Liver (tissue), 3 donors: ENCODE data around the gene INPP5A.

Experiments used
- CTCF ChIP-seq: fragments of 150-350 bp; IDR thresholded peaks from 2 replicates; pipeline ENCODE4 v1.5.1; 2017; ENCODE audit warnings: improper control_type of control experiment, low read depth, low read length; ENCODE audit not compliant: missing input control
- GABPA ChIP-seq, 2 donors: IDR thresholded peaks in 1 of 2; conservative IDR thresholded peaks in 1 of 2; 2 replicates each; pipeline ENCODE4 v1.6.1; 2016; ENCODE audit warnings: antibody characterized with exemption in 2 of 2, mild to moderate bottlenecking in 1 of 2, moderate library complexity in 1 of 2
- RAD21 ChIP-seq, 2 donors: IDR thresholded peaks; 2 replicates each; pipeline ENCODE4 v1.6.1; 2016; ENCODE audit warnings: antibody characterized with exemption in 2 of 2, mild to moderate bottlenecking in 2 of 2
- REST ChIP-seq: IDR thresholded peaks from 2 replicates; pipeline ENCODE4 v1.6.1; 2016; ENCODE audit warnings: antibody characterized with exemption, mild to moderate bottlenecking
- SP1 ChIP-seq: IDR thresholded peaks from 2 replicates; pipeline ENCODE4 v1.6.1; 2018; ENCODE audit warnings: antibody characterized with exemption, mild to moderate bottlenecking
- YY1 ChIP-seq: IDR thresholded peaks from 2 replicates; pipeline ENCODE4 v1.6.1; 2016; ENCODE audit warnings: antibody characterized with exemption, mild to moderate bottlenecking
- TF ChIP-seq, protein P1 (sequence below): IDR thresholded peaks from 2 replicates; pipeline ENCODE4 v1.6.1; 2016; ENCODE audit warnings: antibody characterized with exemption
- donor health status: healthy.
- donor health status: healthy.

DNA sequence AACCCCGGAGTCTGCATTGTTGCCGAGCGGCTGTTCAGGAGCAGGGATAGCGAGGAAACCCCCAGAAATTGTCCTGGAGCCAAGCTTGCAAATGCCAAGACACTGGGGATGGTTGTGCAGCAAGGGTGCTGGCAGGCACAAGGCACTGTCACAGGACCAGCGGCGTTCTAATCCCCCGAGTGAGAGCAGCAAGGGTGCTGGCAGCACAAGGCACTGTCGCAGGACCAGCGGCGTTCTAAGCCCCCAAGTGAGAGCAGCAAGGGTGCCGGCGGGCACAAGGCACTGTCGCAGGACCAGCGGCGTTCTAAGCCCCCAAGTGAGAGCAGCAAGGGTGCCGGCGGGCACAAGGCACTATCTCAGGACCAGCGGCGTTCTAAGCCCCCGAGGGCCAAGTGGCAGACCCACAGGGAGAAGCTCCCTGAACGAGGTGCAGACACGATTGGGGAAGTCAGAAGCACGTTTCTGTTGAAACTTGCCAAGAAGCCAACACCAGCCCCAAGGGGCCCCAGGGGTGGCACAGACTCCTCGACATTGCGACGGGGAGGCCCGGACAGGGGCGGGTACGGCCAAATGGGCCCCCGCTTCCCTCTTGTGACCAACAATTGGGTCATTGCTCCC, 40.4 kb upstream of the INPP5A start:
- TF ChIP-seq RAD21 (IDR thresholded peaks at IDR 0.05): no peak
- TF ChIP-seq YY1: no peak
- TF ChIP-seq CTCF: no peak
- no peak for TF ChIP-seq GABPA (IDR thresholded peaks at IDR 0.05 in 1 of 2, conservative IDR thresholded peaks at IDR 0.05 in 1 of 2)
- TF ChIP-seq REST: no peak
- TF ChIP-seq, protein P1, sequence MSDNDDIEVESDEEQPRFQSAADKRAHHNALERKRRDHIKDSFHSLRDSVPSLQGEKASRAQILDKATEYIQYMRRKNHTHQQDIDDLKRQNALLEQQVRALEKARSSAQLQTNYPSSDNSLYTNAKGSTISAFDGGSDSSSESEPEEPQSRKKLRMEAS: no peak
- no peak for TF ChIP-seq SP1
